Esophagus muscularis mucosa (tissue), 4 donors: Measurements from ENCODE around the gene ITPKB.

ENCODE experiments used
- CTCF ChIP-seq, 3 experiments: fragments of 200-600 bp in 2 of 3; fragments of 450-650 bp in 1 of 3; sonication (generic) in 2 of 3; IDR thresholded peaks; one replicate each; pipeline ENCODE4 v1.5.1; 2017 to 2019; ENCODE audit warnings: antibody characterized with exemption in 3 of 3, mild to moderate bottlenecking in 2 of 3, moderate library complexity in 1 of 3
- EP300 ChIP-seq: sonication (generic); formaldehyde crosslinking; IDR thresholded peaks from one replicate; pipeline ENCODE4 v1.6.1; 2017; ENCODE audit warnings: antibody characterized with exemption
- POLR2AphosphoS5 ChIP-seq, 2 donors: sonication (generic); formaldehyde crosslinking; IDR thresholded peaks; one replicate each; pipeline ENCODE4 v1.6.1; 2017; ENCODE audit warnings: antibody characterized with exemption in 2 of 2

GRCh38 chr1:226735576-226735975 lies 3.5 kb downstream of the ITPKB start:
- TF ChIP-seq CTCF (IDR thresholded peaks at IDR 0.05) (no peak), POLR2AphosphoS5 (IDR thresholded peaks at IDR 0.05) (no peak), EP300 (no peak)
